ENCODE measurements around the gene THSD4.

GRCh38 chr15:71223516-71223915 is 108.2 kb downstream of the THSD4 start:
- TF ChIP-seq CTCF (IDR thresholded peaks at IDR 0.05) (no peak), POLR2AphosphoS5 (IDR thresholded peaks at IDR 0.05; ENCODE audit: insufficient read depth in 1 of 2, low read depth in 1 of 2) (no peak), POLR2A (IDR thresholded peaks at IDR 0.05) (no peak)
